GM12801 (cell line): Measurements from ENCODE around the gene TSPAN9.

Experiments used
- TF ChIP-seq, protein P1 (sequence below): IDR thresholded peaks from one replicate; pipeline ENCODE4 v1.5.1; 2011; ENCODE audit warnings: control low read depth; ENCODE audit not compliant: insufficient read length; ENCODE audit errors: extremely low read depth

Gene TSPAN9

DNA sequence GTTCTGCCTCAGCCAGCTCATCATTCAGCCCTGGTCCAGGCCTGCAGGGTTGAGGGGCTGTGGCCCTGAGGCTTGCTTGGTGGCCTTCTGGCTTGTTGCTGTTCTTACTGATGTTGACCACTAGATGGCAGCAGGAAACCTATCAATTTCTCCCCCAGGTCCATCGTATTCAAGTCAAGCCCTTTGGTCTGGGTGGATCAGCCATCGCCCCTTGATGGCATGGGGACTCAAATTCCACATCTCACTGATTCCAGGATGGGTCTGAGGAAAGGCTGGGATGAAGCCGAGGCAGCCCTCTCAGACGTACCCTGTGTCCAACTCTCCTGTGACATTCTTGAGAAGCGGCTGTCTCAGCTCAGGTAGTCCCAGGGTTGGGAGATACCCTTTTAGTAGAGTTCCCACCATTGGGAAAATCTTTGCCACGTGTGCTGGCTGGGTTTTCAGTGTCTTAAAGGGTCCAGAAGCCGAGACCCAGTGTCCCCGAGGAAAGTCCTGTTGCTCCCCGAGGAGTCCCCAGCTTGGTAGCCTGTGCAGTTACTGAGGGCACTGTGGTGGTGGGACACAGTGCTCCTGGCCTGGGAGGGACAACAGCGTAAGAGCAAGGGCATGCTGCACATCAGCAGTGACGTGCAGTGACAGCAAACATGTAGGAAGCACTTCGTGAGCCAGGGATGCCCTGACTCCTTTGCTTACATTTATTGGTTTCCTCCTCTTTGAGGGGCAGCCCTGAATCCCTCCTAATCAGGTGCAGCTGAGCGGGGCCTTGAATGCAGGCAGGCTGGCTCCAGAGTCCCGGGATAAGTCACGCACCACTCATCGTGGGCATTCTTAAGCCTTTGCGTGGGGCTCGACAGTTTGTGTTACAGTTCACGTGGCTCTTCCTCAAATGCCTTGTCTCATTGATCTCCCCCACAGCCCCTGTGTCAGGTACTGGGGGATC is 58.6 kb downstream of the TSPAN9 start:
- TF ChIP-seq, protein P1, sequence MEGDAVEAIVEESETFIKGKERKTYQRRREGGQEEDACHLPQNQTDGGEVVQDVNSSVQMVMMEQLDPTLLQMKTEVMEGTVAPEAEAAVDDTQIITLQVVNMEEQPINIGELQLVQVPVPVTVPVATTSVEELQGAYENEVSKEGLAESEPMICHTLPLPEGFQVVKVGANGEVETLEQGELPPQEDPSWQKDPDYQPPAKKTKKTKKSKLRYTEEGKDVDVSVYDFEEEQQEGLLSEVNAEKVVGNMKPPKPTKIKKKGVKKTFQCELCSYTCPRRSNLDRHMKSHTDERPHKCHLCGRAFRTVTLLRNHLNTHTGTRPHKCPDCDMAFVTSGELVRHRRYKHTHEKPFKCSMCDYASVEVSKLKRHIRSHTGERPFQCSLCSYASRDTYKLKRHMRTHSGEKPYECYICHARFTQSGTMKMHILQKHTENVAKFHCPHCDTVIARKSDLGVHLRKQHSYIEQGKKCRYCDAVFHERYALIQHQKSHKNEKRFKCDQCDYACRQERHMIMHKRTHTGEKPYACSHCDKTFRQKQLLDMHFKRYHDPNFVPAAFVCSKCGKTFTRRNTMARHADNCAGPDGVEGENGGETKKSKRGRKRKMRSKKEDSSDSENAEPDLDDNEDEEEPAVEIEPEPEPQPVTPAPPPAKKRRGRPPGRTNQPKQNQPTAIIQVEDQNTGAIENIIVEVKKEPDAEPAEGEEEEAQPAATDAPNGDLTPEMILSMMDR, result peak; percentile 17

DNA sequence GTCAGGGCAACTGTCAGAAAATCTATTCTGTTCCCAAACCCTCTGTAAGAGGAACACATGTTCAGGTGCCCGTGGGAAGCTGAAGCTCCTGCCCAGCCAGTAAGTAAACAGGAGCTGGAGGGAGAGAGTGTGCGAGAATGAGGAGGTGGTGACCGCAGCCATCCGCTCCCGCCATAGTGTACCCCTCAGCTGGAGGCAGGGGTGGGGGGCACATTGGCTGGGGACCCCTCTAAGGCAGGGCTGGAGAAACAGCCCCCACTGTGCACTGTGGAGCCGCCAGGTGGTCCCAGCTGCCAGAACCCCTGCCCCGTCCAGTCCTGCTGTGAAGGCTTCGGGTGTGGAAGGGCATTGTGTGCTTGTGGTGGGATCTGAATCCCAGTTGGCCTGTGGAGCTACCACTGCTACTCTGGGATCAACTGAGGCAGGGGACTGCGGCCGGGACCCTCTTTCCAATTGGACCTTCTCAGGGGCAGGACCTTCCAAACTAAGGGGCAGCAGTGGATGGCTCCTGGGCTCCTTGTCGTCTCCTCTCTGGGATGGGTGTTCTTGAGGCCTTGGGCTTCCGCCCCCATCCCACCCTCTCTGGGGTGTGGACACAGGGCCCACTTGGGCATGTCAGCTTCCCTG is 59.6 kb downstream of the TSPAN9 start:
- TF ChIP-seq, protein P1, result no peak

DNA sequence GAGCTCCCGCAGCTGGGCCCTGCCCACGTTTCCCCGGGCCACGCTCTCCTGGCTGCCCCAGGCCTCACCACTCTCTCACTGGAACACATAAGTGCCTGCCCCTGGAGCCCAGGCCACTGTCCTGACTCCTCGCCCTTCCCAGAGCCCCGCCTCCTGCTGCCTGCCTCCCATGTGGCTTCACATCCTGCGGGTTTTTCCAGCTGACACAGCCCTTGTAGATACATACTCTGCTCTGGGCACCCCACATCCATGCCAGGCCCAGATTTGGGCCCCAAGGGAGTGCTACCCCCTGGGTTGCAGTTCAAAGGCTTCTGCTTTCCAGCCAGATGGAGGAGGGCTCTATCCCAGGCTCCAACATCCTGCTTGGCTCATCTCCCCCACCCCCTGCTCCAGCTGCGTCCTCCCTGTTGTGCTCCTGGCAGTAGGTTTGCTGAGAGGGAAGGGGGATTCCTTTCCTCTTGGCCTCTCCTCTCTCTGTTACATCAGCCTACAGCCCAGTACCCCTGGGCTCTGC is 60.1 kb downstream of the TSPAN9 start:
- TF ChIP-seq, protein P1, result no peak

DNA sequence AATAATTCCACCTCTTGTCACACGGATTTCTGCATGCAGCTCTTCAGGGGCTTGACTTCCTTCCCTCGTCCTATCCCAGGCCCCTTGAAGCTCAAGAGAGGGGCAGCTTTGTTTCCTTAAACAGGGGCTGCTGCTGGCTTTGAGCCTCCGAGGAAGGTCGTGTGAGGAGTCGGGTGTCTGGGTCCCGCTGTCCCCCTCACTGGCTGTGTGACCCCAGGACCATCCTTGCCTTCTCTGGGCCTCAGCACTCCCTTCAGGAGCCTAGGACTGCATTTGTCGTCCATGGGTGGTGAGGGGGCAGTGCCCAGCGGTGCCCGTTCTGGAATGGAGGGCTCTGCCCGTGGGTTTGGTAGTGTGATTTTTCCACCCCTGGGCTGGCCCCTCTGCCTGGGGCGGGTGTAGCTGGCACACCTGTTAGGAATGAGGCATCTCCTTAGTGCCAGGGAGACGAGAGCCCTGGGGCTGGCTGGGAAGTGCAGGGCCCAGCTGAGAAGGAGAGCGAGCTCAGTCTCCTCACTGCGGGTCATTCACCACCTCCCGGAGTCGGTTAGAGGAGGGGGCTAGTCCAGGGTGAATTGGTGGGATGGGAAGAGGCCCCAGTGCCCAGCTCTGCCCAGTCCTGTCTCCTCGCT is 60.8 kb downstream of the TSPAN9 start:
- TF ChIP-seq, protein P1, result no peak

DNA sequence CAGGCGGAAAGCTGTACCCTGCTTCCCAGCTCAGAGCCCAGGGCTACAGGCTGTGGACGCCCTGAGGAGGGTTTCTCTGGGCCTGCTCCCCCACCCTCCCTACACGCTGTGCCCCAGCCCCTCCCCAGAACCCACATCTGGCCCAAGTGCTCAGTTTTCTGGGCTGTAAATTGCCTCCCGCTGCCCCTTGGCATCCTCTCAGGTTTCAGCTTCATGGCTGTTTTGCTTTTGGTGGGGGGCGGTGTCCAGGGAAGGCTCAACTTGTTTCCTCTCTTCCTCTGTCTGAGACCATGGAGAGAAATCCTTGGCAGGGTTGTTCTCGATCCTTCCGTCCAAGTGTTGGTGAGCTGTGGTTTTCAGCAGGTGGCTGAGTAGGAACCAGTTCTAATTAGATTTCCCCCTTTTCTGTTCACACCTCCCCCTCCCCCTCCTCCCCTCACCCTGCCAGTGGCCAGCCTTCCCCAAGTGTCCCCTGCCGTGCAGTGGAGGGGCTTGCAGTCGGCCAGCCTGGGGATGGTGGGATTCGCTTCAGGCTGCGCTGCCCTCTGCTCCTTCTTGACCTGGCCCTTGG is 61.8 kb downstream of the TSPAN9 start:
- TF ChIP-seq, protein P1, result no peak

DNA sequence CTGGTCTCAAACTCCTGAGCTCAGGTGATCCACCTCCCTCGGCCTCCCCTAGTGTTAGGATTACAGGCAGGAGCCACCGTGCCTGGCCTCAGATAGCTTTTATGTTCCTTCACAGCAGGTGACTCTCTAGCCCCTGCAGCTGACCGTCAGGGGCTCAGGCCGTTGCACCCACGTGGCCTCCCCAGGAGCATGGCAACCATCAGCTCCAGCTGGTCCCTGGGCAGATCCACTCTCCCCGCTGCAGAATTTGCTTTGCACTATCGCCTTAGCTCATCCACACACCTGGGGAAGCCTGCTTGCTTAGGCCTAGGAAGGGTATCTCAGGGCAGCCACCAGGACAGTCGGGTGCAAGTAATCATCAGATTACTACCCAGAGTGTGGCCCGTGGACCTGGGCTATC is 62.6 kb downstream of the TSPAN9 start:
- TF ChIP-seq, protein P1, result no peak

DNA sequence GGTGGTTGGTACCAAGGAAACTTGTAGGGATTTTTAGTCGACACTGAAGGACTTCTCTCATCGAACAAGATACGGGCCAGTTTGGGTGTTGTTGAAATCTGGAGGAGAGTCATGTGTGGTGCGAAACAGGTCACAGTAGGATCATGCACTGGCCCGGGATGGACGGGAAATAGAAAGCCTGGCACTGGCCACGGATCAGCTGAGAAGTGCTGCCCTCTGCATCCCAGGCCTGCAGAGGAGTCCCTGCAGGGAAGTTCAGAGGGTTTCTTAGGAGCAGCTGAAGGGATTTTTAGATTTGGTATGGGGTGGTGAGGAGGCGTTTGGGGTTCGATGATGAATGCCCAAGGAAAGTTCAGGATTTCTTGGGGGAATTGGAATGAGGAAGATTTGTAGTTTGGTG is 63.1 kb downstream of the TSPAN9 start:
- TF ChIP-seq, protein P1, result no peak
